CD4-positive, alpha-beta memory T cell (primary cell): ENCODE measurements around the gene CHN1. TPM values are rescaled to one million over a fixed set of nuclear protein-coding genes. Genes with fewer than 3 reads are reported as not detected.

Experiments used
- CTCF ChIA-PET: fragments of 350-600 bp; sonication (Branson Sonifier 250); formaldehyde crosslinking; loops from one replicate; lab custom pipeline; 2021; ENCODE audit warnings: inconsistent platforms; ENCODE audit not compliant: partially characterized antibody; lab: Charles Lee
- POLR2A ChIA-PET: fragments of 350-600 bp; sonication (Branson Sonifier 250); formaldehyde crosslinking; loops from one replicate; lab custom pipeline; 2021; ENCODE audit not compliant: partially characterized antibody; lab: Charles Lee
- DNase-seq, 5 donors: peaks; one replicate each; pipeline versions ENCODE4 v3.0.0 to v3.0.0-alpha.2; 2020 to 2022; ENCODE audit warnings: mixed read lengths in 1 of 5
- H3K27ac ChIP-seq: one replicate; pipeline ENCODE4 v1.7.0; 2013; ENCODE audit warnings: low read depth, low read length
- H3K27me3 ChIP-seq: 2 replicates; pipeline ENCODE4 v1.7.0; 2013; ENCODE audit warnings: mild to moderate bottlenecking, low read length, moderate library complexity; ENCODE audit not compliant: insufficient read depth
- H3K36me3 ChIP-seq: 2 replicates; pipeline ENCODE4 v1.7.0; 2013; ENCODE audit warnings: mild to moderate bottlenecking, low read length, moderate library complexity; ENCODE audit not compliant: insufficient read depth
- H3K4me1 ChIP-seq: 2 replicates; pipeline ENCODE4 v1.7.0; 2013; ENCODE audit warnings: mild to moderate bottlenecking, low read length, moderate library complexity; ENCODE audit not compliant: insufficient read depth
- H3K4me3 ChIP-seq, 2 donors: one replicate each; pipeline ENCODE4 v1.7.0; 2013; ENCODE audit warnings: low read length in 2 of 2, mild to moderate bottlenecking in 1 of 2
- H3K9me3 ChIP-seq, 2 donors: one replicate each; pipeline ENCODE4 v1.7.0; 2013; ENCODE audit warnings: low read length in 2 of 2, control low read depth in 1 of 2; ENCODE audit not compliant: control insufficient read depth in 1 of 2
- H3K27ac Mint-ChIP-seq, 7 donors: one replicate each; pipeline ENCODE4 v1.8.0; 2020 to 2021; ENCODE audit warnings: mixed read lengths in 7 of 7, mild to moderate bottlenecking in 6 of 7, inconsistent platforms in 3 of 7, moderate library complexity in 3 of 7
- H3K27me3 Mint-ChIP-seq, 2 donors: one replicate each; pipeline ENCODE4 v1.8.0; 2020 to 2021; ENCODE audit warnings: mixed read lengths in 2 of 2
- H3K36me3 Mint-ChIP-seq, 2 donors: one replicate each; pipeline ENCODE4 v1.8.0; 2020 to 2021; ENCODE audit warnings: mixed read lengths in 2 of 2, inconsistent platforms in 1 of 2, mild to moderate bottlenecking in 1 of 2
- H3K4me1 Mint-ChIP-seq, 4 donors: one replicate each; pipeline ENCODE4 v1.8.0; 2020 to 2021; ENCODE audit warnings: mixed read lengths in 4 of 4, mild to moderate bottlenecking in 1 of 4
- H3K4me3 Mint-ChIP-seq, 8 donors: one replicate each; pipeline ENCODE4 v1.8.0; 2020 to 2021; ENCODE audit warnings: mixed read lengths in 8 of 8, mild to moderate bottlenecking in 7 of 8, moderate library complexity in 6 of 8, inconsistent platforms in 3 of 8
- H3K9me3 Mint-ChIP-seq, 8 donors: one replicate each; pipeline ENCODE4 v1.8.0; 2020 to 2021; ENCODE audit warnings: mixed read lengths in 8 of 8, mild to moderate bottlenecking in 5 of 8, inconsistent platforms in 3 of 8, moderate library complexity in 1 of 8
- intact Hi-C: fragments of 100-400 bp; cut with micrococcal nuclease; formaldehyde crosslinking; loops from one replicate; pipeline ENCODE4 v1.15.1; 2023
- polyA plus RNA-seq, 2 donors: library from polyadenylated mRNA; unstranded; fragments of 300-500 nt; fragmentation: Illumina TruSeq; gene quantifications; one replicate each; pipeline ENCODE4 v1.2.3, GENCODE V29; 2021
- total RNA-seq, 2 experiments: library from RNA; stranded (reverse); gene quantifications; one replicate each; pipeline ENCODE4 v1.2.3, GENCODE V29; 2021

CHN1 gene
- total and polyA plus RNA-seq, 4 experiments from 2014 or later = 3.4 to 15.3 (median 8.9) TPM

- peaks cover 0 to 4% of the 10 kb centered on the region in 2 donors for H3K27me3 Mint-ChIP-seq
- Histone ChIP-seq H3K27me3 (no peaks in the 10 kb centered on the region), H3K27ac (no peak overlapping the region), H3K36me3 (no peaks in the 10 kb centered on the region), H3K9me3 (no peaks in the 10 kb centered on the region), H3K4me3 (no peak overlapping the region), H3K4me1 (peaks cover under 1% of the 10 kb centered on the region)
- intact Hi-C loops = no loop called here
- ChIA-PET CTCF (no interaction called here), POLR2A (no interaction called here)
- no peak overlapping the region for H3K27ac Mint-ChIP-seq
- peaks cover under 1% of the 10 kb centered on the region in 4 donors for H3K4me1 Mint-ChIP-seq
- no peaks in the 10 kb centered on the region for H3K36me3 Mint-ChIP-seq
- no peaks in the 10 kb centered on the region for H3K9me3 Mint-ChIP-seq
- no peak for DNase-seq
- H3K4me3 Mint-ChIP-seq = no peak overlapping the region
Observed at GRCh38 chr2:174908284-174908683, 96.9 kb downstream of the CHN1 start.

DNA sequence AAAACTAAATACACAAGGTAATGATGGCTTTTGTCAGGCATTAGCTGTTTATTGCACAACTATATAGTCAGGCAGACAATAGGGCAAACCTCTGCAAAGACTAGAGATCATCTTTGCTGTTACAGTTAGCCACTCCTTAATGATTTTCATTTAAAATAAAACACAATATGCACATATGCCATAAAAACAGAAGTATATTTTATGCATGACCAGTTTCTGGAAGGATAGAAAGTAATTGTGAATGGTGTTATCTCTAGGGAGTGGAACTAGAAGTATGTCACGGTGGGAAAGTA lies 102.0 kb downstream of the CHN1 start:
- Histone ChIP-seq H3K27me3 (no peaks in the 10 kb centered on the region), H3K27ac (no peak overlapping the region), H3K4me1 (peaks cover 25% of the 10 kb centered on the region), H3K36me3 (no peaks in the 10 kb centered on the region), H3K4me3 (no peak overlapping the region), H3K9me3 (no peaks in the 10 kb centered on the region)
- no peaks in the 10 kb centered on the region for H3K9me3 Mint-ChIP-seq
- ChIA-PET CTCF (no interaction called here), POLR2A (no interaction called here)
- peak overlapping the region in 1 of 8 donors; percentile 34 for H3K4me3 Mint-ChIP-seq
- no peaks in the 10 kb centered on the region for H3K36me3 Mint-ChIP-seq
- DNase-seq = no peak
- peak overlapping the region in 6 of 7 donors; percentile 63 to 92 (median 75) for H3K27ac Mint-ChIP-seq
- peaks cover 0 to under 1% of the 10 kb centered on the region in 2 donors for H3K27me3 Mint-ChIP-seq
- H3K4me1 Mint-ChIP-seq = peaks cover 19 to 23% (median 20%) of the 10 kb centered on the region in 4 donors
- intact Hi-C loops = no loop called here

- Histone ChIP-seq H3K36me3 (no peaks in the 10 kb centered on the region), H3K27me3 (no peaks in the 10 kb centered on the region), H3K4me3 (no peak overlapping the region), H3K4me1 (peaks cover 25% of the 10 kb centered on the region), H3K27ac (no peak overlapping the region), H3K9me3 (no peaks in the 10 kb centered on the region)
- no peaks in the 10 kb centered on the region for H3K27me3 Mint-ChIP-seq
- POLR2A ChIA-PET = interaction anchor here (0.6 kb wide), 1 partner anchor 116 kb away, joined by 3 read pairs; no protein-coding TSS in a partner anchor
- peak overlapping the region in 6 of 7 donors; percentile 63 to 92 (median 75) for H3K27ac Mint-ChIP-seq
- DNase-seq = peak in 4 of 5 donors; percentile 52 to 63 (median 59)
- CTCF ChIA-PET = no interaction called here
- H3K4me3 Mint-ChIP-seq = peak overlapping the region in 6 of 8 donors; percentile 25 to 50 (median 40)
- H3K4me1 Mint-ChIP-seq = peaks cover 19 to 23% (median 20%) of the 10 kb centered on the region in 4 donors
- intact Hi-C loops = no loop called here
- no peaks in the 10 kb centered on the region for H3K36me3 Mint-ChIP-seq
- no peaks in the 10 kb centered on the region for H3K9me3 Mint-ChIP-seq
Observed at GRCh38 chr2:174902506-174903263, 102.5 kb downstream of the CHN1 start.

GRCh38 chr2:174901075-174901474 lies 104.1 kb downstream of the CHN1 start:
- H3K27me3 Mint-ChIP-seq = no peaks in the 10 kb centered on the region
- peak in 4 of 5 donors; percentile 8 to 14 (median 10) for DNase-seq
- Histone ChIP-seq H3K36me3 (no peaks in the 10 kb centered on the region), H3K27me3 (no peaks in the 10 kb centered on the region), H3K27ac (no peak overlapping the region), H3K4me1 (peaks cover 25% of the 10 kb centered on the region), H3K9me3 (no peaks in the 10 kb centered on the region), H3K4me3 (no peak overlapping the region)
- peak overlapping the region; percentile 17 to 93 (median 86) for H3K27ac Mint-ChIP-seq
- no peaks in the 10 kb centered on the region for H3K36me3 Mint-ChIP-seq
- H3K9me3 Mint-ChIP-seq = no peaks in the 10 kb centered on the region
- H3K4me1 Mint-ChIP-seq = peaks cover 19 to 23% (median 20%) of the 10 kb centered on the region in 4 donors
- peak overlapping the region; percentile 37 to 70 (median 60) for H3K4me3 Mint-ChIP-seq
- ChIA-PET POLR2A (interaction anchor here (1.2 kb wide), 1 partner anchor 183 kb away, joined by 3 read pairs; no protein-coding TSS in a partner anchor), CTCF (interaction anchor here (1.0 to 3.1 kb wide), 3 partner anchors 11 to 152 kb away, joined by 3 to 8 read pairs (median 3); no protein-coding TSS in a partner anchor)
- intact Hi-C loops = no loop called here

DNA sequence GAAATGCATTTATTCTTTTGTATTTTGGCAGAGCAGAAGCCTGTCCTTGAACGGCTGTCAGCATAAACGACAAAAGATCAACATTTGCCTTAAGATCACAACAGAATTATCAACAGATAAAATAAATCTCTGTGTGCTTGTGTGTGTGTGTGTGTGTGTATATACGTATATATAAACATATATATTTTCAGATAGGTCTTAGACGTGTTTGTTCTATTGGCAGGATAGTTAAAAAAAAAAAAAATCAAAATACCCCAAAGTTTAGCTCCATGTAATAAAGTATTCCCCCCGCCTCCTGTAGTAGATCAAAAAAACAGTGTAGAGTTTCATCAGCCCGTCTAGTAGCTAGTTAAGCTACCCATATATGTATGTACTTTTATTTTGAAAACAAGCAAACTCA lies 107.9 kb downstream of the CHN1 start:
- Histone ChIP-seq H3K36me3 (no peaks in the 10 kb centered on the region), H3K27me3 (no peaks in the 10 kb centered on the region), H3K4me3 (no peak overlapping the region), H3K4me1 (peaks cover 14% of the 10 kb centered on the region), H3K27ac (no peak overlapping the region), H3K9me3 (no peaks in the 10 kb centered on the region)
- no peak overlapping the region for H3K27ac Mint-ChIP-seq
- no peaks in the 10 kb centered on the region for H3K9me3 Mint-ChIP-seq
- ChIA-PET CTCF (interaction anchor here (1.8 kb wide), 1 partner anchor 148 kb away, joined by 7 read pairs; no protein-coding TSS in a partner anchor), POLR2A (interaction anchor here (0.6 kb wide), 1 partner anchor 108 kb away, joined by 3 read pairs; no protein-coding TSS in a partner anchor)
- intact Hi-C loops = no loop called here
- no peak overlapping the region for H3K4me3 Mint-ChIP-seq
- no peaks in the 10 kb centered on the region for H3K27me3 Mint-ChIP-seq
- no peaks in the 10 kb centered on the region for H3K36me3 Mint-ChIP-seq
- no peak for DNase-seq
- H3K4me1 Mint-ChIP-seq = peaks cover 8 to 12% (median 9%) of the 10 kb centered on the region in 4 donors

DNA sequence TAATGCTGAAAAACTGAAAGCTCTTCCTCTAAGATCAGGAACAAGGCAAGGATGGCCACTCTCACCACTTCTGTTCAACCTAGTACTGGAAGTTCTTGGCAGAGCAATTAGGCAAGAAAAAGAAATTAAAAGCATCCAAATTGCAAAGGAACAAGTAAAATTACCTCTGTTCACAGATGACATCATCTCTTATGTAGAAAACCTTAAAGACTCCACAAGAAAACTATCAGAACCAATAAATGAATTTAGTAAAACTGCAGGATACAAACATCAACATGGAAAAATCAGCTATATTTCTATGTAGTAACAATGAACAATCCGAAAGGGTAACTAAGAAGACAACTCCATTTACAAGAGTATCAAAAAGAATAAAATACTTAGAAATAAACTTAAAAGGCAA lies 112.2 kb downstream of the CHN1 start:
- no peaks in the 10 kb centered on the region for H3K36me3 Mint-ChIP-seq
- H3K27me3 Mint-ChIP-seq = no peaks in the 10 kb centered on the region
- ChIA-PET CTCF (no interaction called here), POLR2A (no interaction called here)
- H3K27ac ChIP-seq = no peak overlapping the region
- H3K9me3 ChIP-seq = no peaks in the 10 kb centered on the region
- no peaks in the 10 kb centered on the region for H3K36me3 ChIP-seq
- no peak for DNase-seq
- intact Hi-C loops = no loop called here
- no peak overlapping the region for H3K4me3 Mint-ChIP-seq
- H3K4me1 Mint-ChIP-seq = peaks cover 0 to 2% (median 0%) of the 10 kb centered on the region in 4 donors
- H3K4me1 ChIP-seq = no peaks in the 10 kb centered on the region
- H3K27ac Mint-ChIP-seq = no peak overlapping the region
- H3K4me3 ChIP-seq = no peak overlapping the region
- H3K27me3 ChIP-seq = no peaks in the 10 kb centered on the region
- H3K9me3 Mint-ChIP-seq = peaks cover 0 to 4% (median 0%) of the 10 kb centered on the region in 8 donors

GRCh38 chr2:174892546-174892945 lies 112.6 kb downstream of the CHN1 start:
- no peak overlapping the region for H3K4me3 ChIP-seq
- CTCF ChIA-PET = no interaction called here

More at GRCh38 chr2:174892546-174892945, 112.6 kb downstream of the CHN1 start:
- no peak overlapping the region for H3K27ac ChIP-seq
- H3K27ac Mint-ChIP-seq = no peak overlapping the region
- intact Hi-C loops = no loop called here
- H3K4me1 Mint-ChIP-seq = peaks cover 0 to 2% (median 0%) of the 10 kb centered on the region in 4 donors
- no peak for DNase-seq
- peaks cover 0 to 4% (median 0%) of the 10 kb centered on the region in 8 donors for H3K9me3 Mint-ChIP-seq
- no peaks in the 10 kb centered on the region for H3K27me3 ChIP-seq
- no peaks in the 10 kb centered on the region for H3K36me3 Mint-ChIP-seq
- H3K4me3 Mint-ChIP-seq = no peak overlapping the region
- no peaks in the 10 kb centered on the region for H3K9me3 ChIP-seq
- H3K36me3 ChIP-seq = no peaks in the 10 kb centered on the region
- H3K27me3 Mint-ChIP-seq = no peaks in the 10 kb centered on the region
- POLR2A ChIA-PET = no interaction called here
- no peaks in the 10 kb centered on the region for H3K4me1 ChIP-seq
